GM12878 (cell line): ENCODE results near the gene SMARCB1. TPM values are rescaled to one million over a fixed set of nuclear protein-coding genes. Genes with fewer than 3 reads are reported as not detected.

Experiments used
- ATAC-seq: fragments of 200-7000 bp; cut with Tn5 transposase; 3 replicates; pipeline ENCODE4 v1.9.1; 2020; ENCODE audit warnings: mild to moderate bottlenecking, moderate library complexity
- BruUV-seq: library from RNA; stranded (reverse); fragments of 400-500 nt; replicated peaks from 2 replicates; lab custom pipeline; 2021; lab: Mats Ljungman, UMichigan
- CTCF ChIA-PET: fragments of 300-600 bp; sonication (Branson Sonifier 250); formaldehyde crosslinking; extraction: SDS; loops from one replicate; lab custom pipeline; 2021; ENCODE audit warnings: inconsistent platforms; lab: Yijun Ruan, JAX
- POLR2A ChIA-PET: fragments of 350-600 bp; formaldehyde crosslinking; extraction: SDS; loops from one replicate; lab custom pipeline; 2021; ENCODE audit warnings: inconsistent platforms; lab: Charles Lee
- RAD21 ChIA-PET: fragments of 300-600 bp; sonication (Branson Sonifier 250); formaldehyde crosslinking; loops from one replicate; lab custom pipeline; 2023; ENCODE audit warnings: antibody characterized with exemption; ENCODE audit not compliant: unreplicated experiment; lab: Charles Lee
- SMC1A ChIA-PET: fragments of 300-600 bp; sonication (Branson Sonifier 250); formaldehyde crosslinking; loops from one replicate; lab custom pipeline; 2023; ENCODE audit not compliant: unreplicated experiment, uncharacterized antibody; lab: Charles Lee
- DNase-seq: peaks from one replicate; pipeline ENCODE4 v3.0.0-alpha.2; 2011; ENCODE audit warnings: low read depth, low spot score
- FAIRE-seq: peaks from 3 replicates; lab custom pipeline; 2011; peaks lifted over from hg19 to GRCh38; lab: Jason Lieb, UNC
- H2AFZ ChIP-seq: 2 replicates; pipeline ENCODE4 v1.6.0; 2011; ENCODE audit warnings: low read depth, low read length, control low read depth; ENCODE audit not compliant: control insufficient read depth
- H3K27ac ChIP-seq: 2 replicates; pipeline ENCODE4 v1.5.1; 2011; ENCODE audit warnings: control low read depth; ENCODE audit not compliant: control insufficient read depth, insufficient read depth
- H3K27me3 ChIP-seq, 2 experiments: replicated peaks in 1 of 2; 2 replicates each; pipeline versions ENCODE4 v1.6.0 to v1.6.1; 2011; ENCODE audit warnings: low read length in 1 of 2; ENCODE audit not compliant: control insufficient read depth in 2 of 2, insufficient read depth in 2 of 2
- H3K36me3 ChIP-seq, 2 experiments: 2 replicates each; pipeline ENCODE4 v1.5.1; 2011; ENCODE audit warnings: low read length in 1 of 2; ENCODE audit not compliant: control insufficient read depth in 2 of 2, insufficient read depth in 2 of 2
- H3K4me1 ChIP-seq: 2 replicates; pipeline ENCODE4 v1.6.1; 2011; ENCODE audit warnings: mild to moderate bottlenecking, low read length, moderate library complexity, mixed read lengths; ENCODE audit not compliant: control insufficient read depth, insufficient read depth
- H3K4me2 ChIP-seq: 2 replicates; pipeline ENCODE4 v1.6.0; 2011; ENCODE audit warnings: control low read depth; ENCODE audit not compliant: control insufficient read depth, insufficient read depth
- H3K4me3 ChIP-seq: fragments of 200-600 bp; sonication (generic); 2 replicates; pipeline ENCODE4 v1.5.1; 2016
- H3K79me2 ChIP-seq: 2 replicates; pipeline ENCODE4 v1.6.0; 2011; ENCODE audit warnings: low read length; ENCODE audit not compliant: control insufficient read depth, insufficient read depth
- H3K9ac ChIP-seq: 2 replicates; pipeline ENCODE4 v1.8.0; 2011; ENCODE audit warnings: low read length, control low read depth, mixed read lengths; ENCODE audit not compliant: control insufficient read depth, insufficient read depth
- H3K9me3 ChIP-seq: replicated peaks from 3 replicates; pipeline ENCODE4 v1.5.1; 2011; ENCODE audit warnings: mild to moderate bottlenecking, low read length; ENCODE audit not compliant: control insufficient read depth, insufficient read depth
- H4K20me1 ChIP-seq: 2 replicates; pipeline ENCODE4 v1.6.0; 2011; ENCODE audit not compliant: control insufficient read depth, insufficient read depth
- IKZF1 ChIP-seq: fragments of 450-650 bp; conservative IDR thresholded peaks from 2 replicates; pipeline ENCODE4 v1.6.1; 2017; ENCODE audit warnings: antibody characterized with exemption, mild to moderate bottlenecking
- NR2C2 ChIP-seq: IDR thresholded peaks from 2 replicates; pipeline ENCODE4 v1.6.1; 2011; ENCODE audit warnings: borderline replicate concordance, low read depth; ENCODE audit not compliant: control insufficient read depth, insufficient read length
- SIX5 ChIP-seq: IDR thresholded peaks from 2 replicates; pipeline ENCODE4 v1.6.1; 2011; ENCODE audit warnings: mild to moderate bottlenecking, low read depth, low read length, moderate library complexity; ENCODE audit not compliant: severe bottlenecking
- SMAD5 ChIP-seq: IDR thresholded peaks from 2 replicates; pipeline ENCODE4 v1.6.1; 2016; ENCODE audit warnings: antibody characterized with exemption, low read depth
- WGBS: methylation state at CpG from one replicate; pipeline ENCODE4 v1.1.6; 2016; ENCODE audit warnings: low lambda C conversion rate; ENCODE audit not compliant: insufficient replicate concordance, insufficient coverage; ENCODE audit errors: missing lambda C conversion rate; 5-methylcytosine and 5-hydroxymethylcytosine counted together
- in situ Hi-C: fragments of 300-500 bp; cut with MboI; formaldehyde crosslinking; loops from 9 replicates; pipeline ENCODE4 v1.14.3; 2018; ENCODE audit warnings: mixed read lengths
- intact Hi-C: fragments of 100-400 bp; cut with micrococcal nuclease; formaldehyde crosslinking; loops from one replicate; pipeline ENCODE4 v1.14.2; 2022; ENCODE audit not compliant: unreplicated experiment
- polyA plus RNA-seq, 11 experiments: library from polyadenylated mRNA; depleted of rRNA in 4 of 11; unstranded in 6 of 11; stranded (reverse) in 5 of 11; fragments of >200 nt; fragmentation: Nextera tagmentation in 4 of 11; fragmentation: Illumina TruSeq in 1 of 11; extraction: Ambion mirVana in 4 of 11; extraction: Trizol in 1 of 11; gene quantifications; 1 replicate in 1 of 11; 2 replicates in 10 of 11; pipeline versions ENCODE4 v1.2.1 to v1.2.3, GENCODE V29; 2011 to 2016; ENCODE audit warnings: inconsistent platforms in 2 of 11, missing spikeins in 2 of 11, low read depth in 1 of 11
- total RNA-seq, 4 experiments: library from RNA; depleted of rRNA in 3 of 4; stranded (reverse); fragments of >200 nt in 3 of 4; fragmentation: Illumina TruSeq in 1 of 4; extraction: Trizol in 1 of 4; gene quantifications; 2 replicates each; pipeline versions ENCODE4 v1.2.1 to v1.2.3, GENCODE V29; 2013 to 2021
- TF ChIP-seq, protein P1 (sequence below): fragments of 450-650 bp; conservative IDR thresholded peaks from 2 replicates; pipeline ENCODE4 v1.6.1; 2017; ENCODE audit warnings: mild to moderate bottlenecking, moderate library complexity
- TF ChIP-seq, protein P2 (sequence below): fragments of 150-350 bp; IDR thresholded peaks from 2 replicates; pipeline ENCODE4 v1.6.1; 2016; ENCODE audit warnings: low read depth, low read length
- TF ChIP-seq, protein P3 (sequence below): fragments of 450-650 bp; IDR thresholded peaks from 2 replicates; pipeline ENCODE4 v1.6.1; 2014; ENCODE audit warnings: mild to moderate bottlenecking

Gene SMARCB1
- total and polyA plus RNA-seq, 10 of the 15 experiments (the other 5 are each of a cell fraction or from before 2014, with no cell fraction given): 9.1 to 215 (median 183) TPM

DNA sequence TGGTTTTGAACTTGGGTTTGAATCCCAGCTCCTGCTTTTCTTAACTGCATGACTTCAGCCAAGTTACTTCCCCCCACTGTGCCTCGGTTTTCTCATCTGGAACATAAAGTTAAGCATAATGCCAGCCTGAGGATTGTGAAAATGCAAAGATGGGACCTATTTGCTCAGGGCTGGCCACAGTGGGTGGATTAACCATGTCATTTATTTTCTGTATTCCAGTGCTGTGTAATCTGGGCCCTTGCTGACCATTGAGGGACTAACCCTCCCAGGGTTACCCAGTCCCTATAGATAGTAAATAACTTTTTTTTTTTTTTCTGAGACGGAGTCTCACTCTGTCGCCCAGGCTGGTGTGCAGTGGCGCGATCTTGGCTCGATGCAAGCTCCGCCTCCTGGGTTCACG, 31.1 kb upstream of the SMARCB1 start:
- no peaks in the 10 kb centered on the region for H3K27me3 ChIP-seq
- 59% methylated on average over 8 of the region's 8 CpGs for WGBS
- FAIRE-seq (no peak), ATAC-seq (no peak), DNase-seq (no peak)
- ChIA-PET CTCF (interaction anchor here (0.8 to 1.9 kb wide), 2 partner anchors 11 to 165 kb away, joined by 3 to 8 read pairs; no protein-coding TSS in a partner anchor), RAD21 (interaction anchor here (1.6 kb wide), 1 partner anchor 34 kb away, joined by 3 read pairs; no protein-coding TSS in a partner anchor), POLR2A (interaction anchor here (1.0 to 1.4 kb wide), 3 partner anchors 8 to 11 kb away, joined by 3 to 7 read pairs (median 3); no protein-coding TSS in a partner anchor), SMC1A (interaction anchor here (1.0 to 2.0 kb wide), 2 partner anchors 11 to 56 kb away, joined by 3 to 7 read pairs; partner anchors contain the start of gene CHCHD10)
- no peak overlapping the region for H3K4me3 ChIP-seq
- H3K9me3 ChIP-seq: no peaks in the 10 kb centered on the region
- no peaks in the 10 kb centered on the region for H4K20me1 ChIP-seq
- H3K27ac ChIP-seq: no peak overlapping the region
- no peaks in the 10 kb centered on the region for H3K36me3 ChIP-seq
- TF ChIP-seq, protein P1, sequence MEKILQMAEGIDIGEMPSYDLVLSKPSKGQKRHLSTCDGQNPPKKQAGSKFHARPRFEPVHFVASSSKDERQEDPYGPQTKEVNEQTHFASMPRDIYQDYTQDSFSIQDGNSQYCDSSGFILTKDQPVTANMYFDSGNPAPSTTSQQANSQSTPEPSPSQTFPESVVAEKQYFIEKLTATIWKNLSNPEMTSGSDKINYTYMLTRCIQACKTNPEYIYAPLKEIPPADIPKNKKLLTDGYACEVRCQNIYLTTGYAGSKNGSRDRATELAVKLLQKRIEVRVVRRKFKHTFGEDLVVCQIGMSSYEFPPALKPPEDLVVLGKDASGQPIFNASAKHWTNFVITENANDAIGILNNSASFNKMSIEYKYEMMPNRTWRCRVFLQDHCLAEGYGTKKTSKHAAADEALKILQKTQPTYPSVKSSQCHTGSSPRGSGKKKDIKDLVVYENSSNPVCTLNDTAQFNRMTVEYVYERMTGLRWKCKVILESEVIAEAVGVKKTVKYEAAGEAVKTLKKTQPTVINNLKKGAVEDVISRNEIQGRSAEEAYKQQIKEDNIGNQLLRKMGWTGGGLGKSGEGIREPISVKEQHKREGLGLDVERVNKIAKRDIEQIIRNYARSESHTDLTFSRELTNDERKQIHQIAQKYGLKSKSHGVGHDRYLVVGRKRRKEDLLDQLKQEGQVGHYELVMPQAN: no peak
- TF ChIP-seq, protein P2, sequence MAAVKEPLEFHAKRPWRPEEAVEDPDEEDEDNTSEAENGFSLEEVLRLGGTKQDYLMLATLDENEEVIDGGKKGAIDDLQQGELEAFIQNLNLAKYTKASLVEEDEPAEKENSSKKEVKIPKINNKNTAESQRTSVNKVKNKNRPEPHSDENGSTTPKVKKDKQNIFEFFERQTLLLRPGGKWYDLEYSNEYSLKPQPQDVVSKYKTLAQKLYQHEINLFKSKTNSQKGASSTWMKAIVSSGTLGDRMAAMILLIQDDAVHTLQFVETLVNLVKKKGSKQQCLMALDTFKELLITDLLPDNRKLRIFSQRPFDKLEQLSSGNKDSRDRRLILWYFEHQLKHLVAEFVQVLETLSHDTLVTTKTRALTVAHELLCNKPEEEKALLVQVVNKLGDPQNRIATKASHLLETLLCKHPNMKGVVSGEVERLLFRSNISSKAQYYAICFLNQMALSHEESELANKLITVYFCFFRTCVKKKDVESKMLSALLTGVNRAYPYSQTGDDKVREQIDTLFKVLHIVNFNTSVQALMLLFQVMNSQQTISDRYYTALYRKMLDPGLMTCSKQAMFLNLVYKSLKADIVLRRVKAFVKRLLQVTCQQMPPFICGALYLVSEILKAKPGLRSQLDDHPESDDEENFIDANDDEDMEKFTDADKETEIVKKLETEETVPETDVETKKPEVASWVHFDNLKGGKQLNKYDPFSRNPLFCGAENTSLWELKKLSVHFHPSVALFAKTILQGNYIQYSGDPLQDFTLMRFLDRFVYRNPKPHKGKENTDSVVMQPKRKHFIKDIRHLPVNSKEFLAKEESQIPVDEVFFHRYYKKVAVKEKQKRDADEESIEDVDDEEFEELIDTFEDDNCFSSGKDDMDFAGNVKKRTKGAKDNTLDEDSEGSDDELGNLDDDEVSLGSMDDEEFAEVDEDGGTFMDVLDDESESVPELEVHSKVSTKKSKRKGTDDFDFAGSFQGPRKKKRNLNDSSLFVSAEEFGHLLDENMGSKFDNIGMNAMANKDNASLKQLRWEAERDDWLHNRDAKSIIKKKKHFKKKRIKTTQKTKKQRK: no peak
- TF ChIP-seq SIX5 (no peak), IKZF1 (no peak), NR2C2 (no peak), SMAD5 (no peak)
- TF ChIP-seq, protein P3, sequence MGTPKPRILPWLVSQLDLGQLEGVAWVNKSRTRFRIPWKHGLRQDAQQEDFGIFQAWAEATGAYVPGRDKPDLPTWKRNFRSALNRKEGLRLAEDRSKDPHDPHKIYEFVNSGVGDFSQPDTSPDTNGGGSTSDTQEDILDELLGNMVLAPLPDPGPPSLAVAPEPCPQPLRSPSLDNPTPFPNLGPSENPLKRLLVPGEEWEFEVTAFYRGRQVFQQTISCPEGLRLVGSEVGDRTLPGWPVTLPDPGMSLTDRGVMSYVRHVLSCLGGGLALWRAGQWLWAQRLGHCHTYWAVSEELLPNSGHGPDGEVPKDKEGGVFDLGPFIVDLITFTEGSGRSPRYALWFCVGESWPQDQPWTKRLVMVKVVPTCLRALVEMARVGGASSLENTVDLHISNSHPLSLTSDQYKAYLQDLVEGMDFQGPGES: no peak
- peaks cover 30% of the 10 kb centered on the region for H3K4me1 ChIP-seq
- BruUV-seq: no TSS peak
- no peak overlapping the region for H3K9ac ChIP-seq
- no peak overlapping the region for H2AFZ ChIP-seq
- no peaks in the 10 kb centered on the region for H3K79me2 ChIP-seq
- intact Hi-C loops (no loop called here), in situ Hi-C loops (no loop called here)
- no peak overlapping the region for H3K4me2 ChIP-seq
